ENCODE data around the gene PCCA. TPM values are rescaled to one million over a fixed set of nuclear protein-coding genes. Genes with fewer than 3 reads are reported as not detected.

PCCA gene
- total and polyA plus RNA-seq, 2 donors (not counting 1 experiment from before 2014, with no cell fraction given), result 4.8 to 17.4 TPM

DNA sequence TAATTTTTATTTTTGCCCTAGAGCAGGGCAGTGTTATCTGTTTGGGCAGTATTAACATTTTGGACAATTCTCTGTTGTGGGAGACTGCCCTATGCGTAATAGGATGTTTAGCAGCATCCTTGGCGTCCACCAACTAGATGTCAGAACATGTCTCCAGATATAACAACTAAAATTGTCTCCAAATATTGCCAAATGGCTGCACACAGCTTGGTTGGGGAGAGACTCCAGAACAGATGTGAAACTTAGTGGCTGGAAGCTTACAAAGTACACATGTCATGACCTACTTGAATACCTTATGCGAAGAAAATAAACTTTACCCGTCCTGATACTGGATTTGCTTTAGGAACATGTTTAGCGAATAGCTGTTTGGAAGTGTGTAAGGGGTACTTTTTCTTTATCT lies 376.7 kb downstream of the PCCA start:
- ATAC-seq (ENCODE audit: low read depth), result no peak
- no peaks in the 10 kb centered on the region for H3K9me3 ChIP-seq (ENCODE audit: control extremely low read depth in 1 of 3, control insufficient read depth in 2 of 3, insufficient read depth in 1 of 3, low read length in 2 of 3)
- H3K4me3 Mint-ChIP-seq, result no peak overlapping the region
- intact Hi-C loops (cut with micrococcal nuclease), result no loop called here
- no peak overlapping the region for H3K9ac ChIP-seq (ENCODE audit: low read length)
- H3K4me1 ChIP-seq (ENCODE audit: control insufficient read depth in 2 of 2, insufficient read depth in 2 of 2, low read length in 2 of 2), result no peaks in the 10 kb centered on the region
- H3K4me3 ChIP-seq (ENCODE audit: control extremely low read depth in 1 of 5, extremely low read depth in 1 of 5, insufficient read depth in 1 of 5, low read depth in 2 of 5, low read length in 4 of 5), result no peak overlapping the region
- no peak overlapping the region for H3K4me2 ChIP-seq (replicated peaks; ENCODE audit: low read depth, low read length, poor library complexity, severe bottlenecking)
- no peak overlapping the region for H3K27ac Mint-ChIP-seq
- H3K4me1 Mint-ChIP-seq, result no peaks in the 10 kb centered on the region
- ChIA-PET CTCF (no interaction called here), POLR2A (no interaction called here)
- H3K79me2 ChIP-seq (ENCODE audit: control insufficient read depth, insufficient read depth, low read length), result no peaks in the 10 kb centered on the region
- no peak for TF ChIP-seq EZH2 (IDR thresholded peaks at IDR 0.05; ENCODE audit: borderline replicate concordance, insufficient read depth, low read depth, low read length, poor library complexity, severe bottlenecking)
- TF ChIP-seq, protein P1, sequence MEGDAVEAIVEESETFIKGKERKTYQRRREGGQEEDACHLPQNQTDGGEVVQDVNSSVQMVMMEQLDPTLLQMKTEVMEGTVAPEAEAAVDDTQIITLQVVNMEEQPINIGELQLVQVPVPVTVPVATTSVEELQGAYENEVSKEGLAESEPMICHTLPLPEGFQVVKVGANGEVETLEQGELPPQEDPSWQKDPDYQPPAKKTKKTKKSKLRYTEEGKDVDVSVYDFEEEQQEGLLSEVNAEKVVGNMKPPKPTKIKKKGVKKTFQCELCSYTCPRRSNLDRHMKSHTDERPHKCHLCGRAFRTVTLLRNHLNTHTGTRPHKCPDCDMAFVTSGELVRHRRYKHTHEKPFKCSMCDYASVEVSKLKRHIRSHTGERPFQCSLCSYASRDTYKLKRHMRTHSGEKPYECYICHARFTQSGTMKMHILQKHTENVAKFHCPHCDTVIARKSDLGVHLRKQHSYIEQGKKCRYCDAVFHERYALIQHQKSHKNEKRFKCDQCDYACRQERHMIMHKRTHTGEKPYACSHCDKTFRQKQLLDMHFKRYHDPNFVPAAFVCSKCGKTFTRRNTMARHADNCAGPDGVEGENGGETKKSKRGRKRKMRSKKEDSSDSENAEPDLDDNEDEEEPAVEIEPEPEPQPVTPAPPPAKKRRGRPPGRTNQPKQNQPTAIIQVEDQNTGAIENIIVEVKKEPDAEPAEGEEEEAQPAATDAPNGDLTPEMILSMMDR (IDR thresholded peaks at IDR 0.05), result no peak
- DNase-seq, result no peak
- no peaks in the 10 kb centered on the region for H3K27me3 ChIP-seq (replicated peaks in 1 of 4; ENCODE audit: control extremely low read depth in 1 of 4, control insufficient read depth in 3 of 4, insufficient read depth in 4 of 4, low read length in 3 of 4)
- no peaks in the 10 kb centered on the region for H3K9me3 Mint-ChIP-seq (ENCODE audit: insufficient read depth)
- no peaks in the 10 kb centered on the region for H4K20me1 ChIP-seq (ENCODE audit: control insufficient read depth, insufficient read depth, low read length, poor library complexity, severe bottlenecking)
- no peak overlapping the region for H2AFZ ChIP-seq (ENCODE audit: insufficient read depth, low read depth, low read length, poor library complexity, severe bottlenecking)
- no peaks in the 10 kb centered on the region for H3K27me3 Mint-ChIP-seq
- H3K36me3 ChIP-seq (replicated peaks in 1 of 2; ENCODE audit: control extremely low read depth in 1 of 2, control insufficient read depth in 1 of 2, extremely low read depth in 1 of 2, insufficient read depth in 2 of 2, low read length in 1 of 2), result no peaks in the 10 kb centered on the region
- H3K27ac ChIP-seq (ENCODE audit: low read length in 2 of 2), result no peak overlapping the region
- 100% methylated on average over 2 of the region's 5 CpGs for whole genome bisulfite sequencing (ENCODE audit: insufficient coverage)

DNA sequence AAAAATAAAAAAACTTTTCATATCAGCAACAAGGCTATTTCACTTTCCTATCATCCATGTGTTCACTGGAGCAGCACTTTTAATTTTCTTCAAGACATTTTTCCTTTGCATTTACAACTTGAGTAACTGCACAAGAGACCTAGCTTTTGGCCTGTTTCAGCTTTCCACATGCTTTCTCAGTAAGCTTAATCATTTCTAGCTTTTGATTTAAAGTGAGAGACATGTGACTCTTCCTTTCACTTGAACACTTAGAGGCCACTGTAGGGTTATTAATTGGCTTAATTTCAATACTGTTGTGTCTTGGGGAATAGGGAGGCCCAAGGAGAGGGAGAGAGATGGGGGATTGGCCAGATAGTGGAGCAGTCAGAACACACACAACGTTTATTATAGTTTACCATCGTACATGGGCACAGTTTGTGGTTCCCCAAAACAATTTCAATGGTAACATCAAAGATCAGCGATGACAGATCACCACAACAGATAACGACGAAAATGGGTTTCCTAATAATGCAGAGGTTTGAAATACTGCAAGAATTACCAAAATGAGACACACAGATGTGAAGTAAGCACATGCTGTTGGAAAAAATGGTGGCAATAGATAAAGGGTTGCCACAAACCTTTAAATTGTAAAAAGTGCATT lies 382.1 kb downstream of the PCCA start:
- intact Hi-C loops (cut with micrococcal nuclease), result no loop called here
- ATAC-seq (ENCODE audit: low read depth), result no peak
- H3K4me1 ChIP-seq (ENCODE audit: control insufficient read depth in 2 of 2, insufficient read depth in 2 of 2, low read length in 2 of 2), result no peaks in the 10 kb centered on the region
- no peak overlapping the region for H3K27ac ChIP-seq (ENCODE audit: low read length in 2 of 2)
- no CpG with 5 or more reads among the region's 5 CpGs for WGBS (ENCODE audit: insufficient coverage)
- Mint-ChIP-seq H3K4me1 (no peaks in the 10 kb centered on the region), H3K9me3 (ENCODE audit: insufficient read depth) (no peaks in the 10 kb centered on the region), H3K27me3 (no peaks in the 10 kb centered on the region), H3K27ac (no peak overlapping the region), H3K4me3 (no peak overlapping the region)
- H3K9ac ChIP-seq (ENCODE audit: low read length), result no peak overlapping the region
- no peak overlapping the region for H2AFZ ChIP-seq (ENCODE audit: insufficient read depth, low read depth, low read length, poor library complexity, severe bottlenecking)
- no peaks in the 10 kb centered on the region for H3K36me3 ChIP-seq (replicated peaks in 1 of 2; ENCODE audit: control extremely low read depth in 1 of 2, control insufficient read depth in 1 of 2, extremely low read depth in 1 of 2, insufficient read depth in 2 of 2, low read length in 1 of 2)
- H3K79me2 ChIP-seq (ENCODE audit: control insufficient read depth, insufficient read depth, low read length), result no peaks in the 10 kb centered on the region
- H3K4me2 ChIP-seq (replicated peaks; ENCODE audit: low read depth, low read length, poor library complexity, severe bottlenecking), result no peak overlapping the region
- ChIA-PET CTCF (interaction anchor here (1.2 kb wide), 1 partner anchor 44 kb away, joined by 4 read pairs; no protein-coding TSS in a partner anchor), POLR2A (no interaction called here)
- TF ChIP-seq EZH2 (IDR thresholded peaks at IDR 0.05; ENCODE audit: borderline replicate concordance, insufficient read depth, low read depth, low read length, poor library complexity, severe bottlenecking), result no peak
- TF ChIP-seq, protein P1 (IDR thresholded peaks at IDR 0.05), result no peak
- H3K4me3 ChIP-seq (ENCODE audit: control extremely low read depth in 1 of 5, extremely low read depth in 1 of 5, insufficient read depth in 1 of 5, low read depth in 2 of 5, low read length in 4 of 5), result no peak overlapping the region
- H3K9me3 ChIP-seq (ENCODE audit: control extremely low read depth in 1 of 3, control insufficient read depth in 2 of 3, insufficient read depth in 1 of 3, low read length in 2 of 3), result no peaks in the 10 kb centered on the region
- DNase-seq, result no peak
- no peaks in the 10 kb centered on the region for H4K20me1 ChIP-seq (ENCODE audit: control insufficient read depth, insufficient read depth, low read length, poor library complexity, severe bottlenecking)
- no peaks in the 10 kb centered on the region for H3K27me3 ChIP-seq (replicated peaks in 1 of 4; ENCODE audit: control extremely low read depth in 1 of 4, control insufficient read depth in 3 of 4, insufficient read depth in 4 of 4, low read length in 3 of 4)
